ENCODE data around the gene POLDIP2.

The POLDIP2 gene, protein sequence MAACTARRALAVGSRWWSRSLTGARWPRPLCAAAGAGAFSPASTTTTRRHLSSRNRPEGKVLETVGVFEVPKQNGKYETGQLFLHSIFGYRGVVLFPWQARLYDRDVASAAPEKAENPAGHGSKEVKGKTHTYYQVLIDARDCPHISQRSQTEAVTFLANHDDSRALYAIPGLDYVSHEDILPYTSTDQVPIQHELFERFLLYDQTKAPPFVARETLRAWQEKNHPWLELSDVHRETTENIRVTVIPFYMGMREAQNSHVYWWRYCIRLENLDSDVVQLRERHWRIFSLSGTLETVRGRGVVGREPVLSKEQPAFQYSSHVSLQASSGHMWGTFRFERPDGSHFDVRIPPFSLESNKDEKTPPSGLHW
- total RNA-seq: 30.4 to 44.3 (median 33.5) reads per million in 3 donors

DNA sequence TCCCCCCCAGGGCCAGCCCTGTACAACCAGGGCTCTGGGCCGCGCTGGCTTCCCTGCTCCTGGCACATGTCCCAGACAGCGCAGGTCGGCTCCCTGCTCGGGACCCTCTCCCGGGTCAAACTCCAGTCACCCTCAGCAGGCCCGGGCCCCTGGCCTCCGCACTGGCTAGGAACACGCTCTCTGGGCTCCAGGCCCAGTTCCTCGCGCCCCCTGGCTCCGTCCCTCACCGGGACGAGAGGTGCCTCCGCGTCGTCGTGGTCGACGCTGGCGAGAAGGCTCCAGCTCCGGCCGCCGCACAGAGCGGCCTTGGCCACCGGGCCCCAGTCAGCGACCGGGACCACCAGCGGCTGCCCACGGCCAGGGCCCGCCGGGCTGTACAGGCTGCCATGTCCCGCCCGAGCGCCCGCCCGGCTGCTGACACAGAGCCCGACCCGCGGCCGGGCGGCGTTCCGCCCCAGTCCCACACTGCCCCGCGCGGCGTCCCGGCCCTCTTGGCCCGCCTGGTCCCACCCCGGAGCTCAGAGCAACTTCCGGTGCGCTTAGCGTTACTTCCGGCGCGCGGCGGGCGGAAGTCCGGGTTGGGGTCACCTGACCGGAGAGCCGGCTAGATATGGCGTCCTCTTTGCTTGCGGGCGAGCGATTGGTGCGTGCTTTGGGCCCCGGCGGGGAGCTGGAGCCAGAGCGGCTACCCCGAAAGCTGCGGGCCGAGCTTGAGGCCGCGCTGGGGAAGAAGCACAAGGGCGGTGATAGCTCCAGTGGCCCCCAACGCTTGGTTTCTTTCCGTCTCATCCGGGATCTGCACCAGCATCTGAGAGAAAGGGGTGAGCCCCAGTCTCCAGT, at the start of gene POLDIP2:
TSS of gene POLDIP2 (minus strand) at position 467 of the 840 bp plus-strand sequence. CDS start at position 388, 79 bp downstream.
- H3K9me3 ChIP-seq (ENCODE audit: control insufficient read depth, low read length): no peaks in the 10 kb centered on the region

DNA sequence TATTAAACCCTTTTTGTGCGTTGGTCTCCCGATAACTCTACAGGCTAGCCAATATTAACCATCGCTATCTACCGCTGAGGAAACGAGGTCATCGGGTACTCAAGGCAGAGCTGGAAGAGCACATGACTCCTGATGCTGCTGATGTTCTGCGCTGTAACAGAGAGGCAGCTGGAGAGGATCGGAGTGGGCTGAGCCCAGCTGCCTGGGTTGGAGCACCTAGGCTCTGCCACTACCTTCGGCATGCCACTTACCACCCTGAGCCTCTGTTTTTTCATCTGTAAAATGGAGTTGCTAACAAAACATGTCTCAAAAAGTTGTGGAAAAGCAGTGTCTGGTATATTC, 49.1 kb upstream of the POLDIP2 start:
- Histone ChIP-seq H3K4me1 (ENCODE audit: control insufficient read depth, insufficient read depth, low read length, poor library complexity, severe bottlenecking) (peaks cover 14% of the 10 kb centered on the region), H3K36me3 (ENCODE audit: control insufficient read depth, insufficient read depth, low read length) (no peaks in the 10 kb centered on the region), H3K9me3 (ENCODE audit: control insufficient read depth, low read length) (no peaks in the 10 kb centered on the region), H3K27me3 (replicated peaks; ENCODE audit: control insufficient read depth, insufficient read depth, low read length, poor library complexity, severe bottlenecking) (no peaks in the 10 kb centered on the region), H3K4me3 (ENCODE audit: insufficient read depth, low read depth, low read length, poor library complexity, severe bottlenecking) (peak overlapping the region; percentile 80), H3K27ac (ENCODE audit: insufficient read depth, low read length, poor library complexity, severe bottlenecking) (no peak overlapping the region)
- no peak for DNase-seq

More for the DNA sequence above, at the start of gene POLDIP2:
- H3K27ac ChIP-seq (ENCODE audit: insufficient read depth, low read length, poor library complexity, severe bottlenecking): peak within 1 kb of the TSS; percentile 77
- H3K4me3 ChIP-seq (ENCODE audit: insufficient read depth, low read depth, low read length, poor library complexity, severe bottlenecking): peak within 1 kb of the TSS; percentile 85
- no peaks in the 10 kb centered on the region for H3K27me3 ChIP-seq (replicated peaks; ENCODE audit: control insufficient read depth, insufficient read depth, low read length, poor library complexity, severe bottlenecking)
- H3K4me1 ChIP-seq (ENCODE audit: control insufficient read depth, insufficient read depth, low read length, poor library complexity, severe bottlenecking): peaks cover 11% of the 10 kb centered on the region
- H3K36me3 ChIP-seq (ENCODE audit: control insufficient read depth, insufficient read depth, low read length): peaks cover 44% of the 10 kb centered on the region
- peak; percentile 92 to 93 (median 93) for DNase-seq

DNA sequence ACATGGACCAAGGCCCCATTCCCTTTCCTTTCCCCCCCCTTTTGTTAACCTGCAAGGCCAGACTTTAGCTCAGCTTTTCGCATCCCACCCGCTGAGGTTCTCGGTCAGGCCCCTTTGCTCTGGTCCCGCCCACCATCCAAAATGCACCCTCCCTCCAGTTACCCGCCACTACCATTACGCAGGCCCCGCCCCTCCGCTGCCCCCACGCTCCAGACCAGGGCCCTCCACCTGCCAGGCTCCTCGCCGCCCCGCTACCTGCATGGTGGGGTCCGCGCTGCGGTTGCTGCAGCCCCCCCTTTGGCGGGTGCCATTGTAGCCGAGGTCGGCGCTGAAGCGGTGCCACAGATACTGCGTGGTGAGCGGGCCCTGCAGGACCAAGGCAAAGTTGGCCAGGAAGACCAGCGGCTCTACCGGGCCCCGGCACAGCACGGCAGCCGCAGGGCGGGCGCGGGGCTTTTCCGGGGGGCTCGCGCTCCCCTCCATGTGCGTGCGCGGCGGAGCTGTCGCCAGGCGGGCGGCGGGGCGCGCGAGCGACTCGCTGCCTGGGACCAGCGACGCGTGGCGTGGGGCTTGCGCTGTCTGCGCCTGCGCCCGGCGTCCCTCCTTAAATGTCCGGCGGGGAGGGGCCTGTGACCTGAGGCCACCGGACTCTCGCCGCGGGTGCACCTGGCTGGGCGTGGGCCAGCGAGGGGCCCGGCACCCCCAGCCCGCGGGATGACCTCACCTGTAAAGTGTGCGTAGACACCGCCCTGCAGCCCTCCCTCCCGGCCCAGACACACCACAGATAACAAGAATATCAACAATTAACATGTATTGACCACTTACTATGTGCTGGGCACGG, 48.5 kb upstream of the POLDIP2 start, which contains the start of gene SLC46A1:
TSS of gene SLC46A1 (minus strand) at position 581 of the 841 bp plus-strand sequence. CDS start at position 483, 98 bp downstream.
- no peaks in the 10 kb centered on the region for H3K9me3 ChIP-seq (ENCODE audit: control insufficient read depth, low read length)
- H3K4me3 ChIP-seq (ENCODE audit: insufficient read depth, low read depth, low read length, poor library complexity, severe bottlenecking): peak within 1 kb of the TSS; percentile 80
- no peaks in the 10 kb centered on the region for H3K27me3 ChIP-seq (replicated peaks; ENCODE audit: control insufficient read depth, insufficient read depth, low read length, poor library complexity, severe bottlenecking)
- H3K4me1 ChIP-seq (ENCODE audit: control insufficient read depth, insufficient read depth, low read length, poor library complexity, severe bottlenecking): peaks cover 14% of the 10 kb centered on the region
- no peaks in the 10 kb centered on the region for H3K36me3 ChIP-seq (ENCODE audit: control insufficient read depth, insufficient read depth, low read length)
- H3K27ac ChIP-seq (ENCODE audit: insufficient read depth, low read length, poor library complexity, severe bottlenecking): no peak within 1 kb of the TSS
- no peak for DNase-seq

DNA sequence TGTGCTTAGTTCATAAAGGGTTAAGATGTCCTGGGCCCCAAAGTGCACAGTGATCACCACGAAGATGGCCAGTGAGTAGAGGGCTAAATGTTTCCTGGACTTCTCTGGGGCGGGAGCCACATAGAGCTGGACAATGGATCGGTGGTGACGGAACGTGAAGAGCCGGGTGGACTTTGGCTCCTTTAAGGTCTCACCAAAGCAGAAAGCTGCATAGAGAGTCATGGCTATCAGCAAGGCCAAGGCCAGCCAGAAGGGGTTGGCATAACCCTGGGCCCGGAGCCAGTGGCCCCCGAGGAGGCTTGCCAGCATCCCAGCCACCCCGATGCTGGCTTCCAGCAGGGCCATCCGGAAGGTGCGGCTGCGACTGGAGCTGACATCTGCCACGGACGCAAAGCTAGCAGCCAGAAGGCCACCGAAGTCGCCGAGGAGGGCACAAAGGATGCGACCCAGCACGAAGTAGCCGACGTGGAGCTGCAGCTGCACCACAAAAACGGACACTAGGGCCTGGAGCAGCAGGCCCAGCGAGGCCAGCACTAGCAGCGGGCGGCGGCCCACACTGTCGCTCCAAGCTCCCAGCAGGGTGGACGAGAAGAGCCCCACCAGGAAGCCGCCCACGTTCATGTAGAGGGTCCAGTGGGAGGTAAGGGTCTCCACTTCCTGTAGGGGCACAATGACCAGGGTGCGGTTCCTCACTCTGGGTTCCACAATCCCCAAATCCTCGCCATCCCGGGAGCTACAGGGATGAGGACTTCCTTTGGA, 47.7 kb upstream of the POLDIP2 start:
- Histone ChIP-seq H3K36me3 (ENCODE audit: control insufficient read depth, insufficient read depth, low read length) (no peaks in the 10 kb centered on the region), H3K4me1 (ENCODE audit: control insufficient read depth, insufficient read depth, low read length, poor library complexity, severe bottlenecking) (peaks cover 14% of the 10 kb centered on the region), H3K27ac (ENCODE audit: insufficient read depth, low read length, poor library complexity, severe bottlenecking) (no peak overlapping the region)

DNA sequence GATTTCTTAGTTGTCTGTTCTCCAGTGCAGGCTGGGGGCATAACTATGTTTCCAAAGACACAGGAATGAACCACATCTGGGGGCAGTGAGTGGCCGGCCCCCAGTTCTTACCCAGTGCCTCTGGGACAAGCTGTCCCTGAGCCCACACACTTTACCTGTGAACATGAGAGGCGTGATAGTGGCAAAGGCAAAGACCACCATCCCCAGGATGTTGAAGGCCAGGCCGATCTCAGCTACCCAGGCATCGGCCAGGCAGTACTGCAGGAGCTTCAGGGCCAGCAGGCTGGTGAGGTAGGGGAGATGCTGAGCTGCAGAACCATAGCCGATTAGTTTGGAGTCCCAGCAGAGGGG, 47.1 kb upstream of the POLDIP2 start:
- H3K9me3 ChIP-seq (ENCODE audit: control insufficient read depth, low read length): no peaks in the 10 kb centered on the region
- H3K4me3 ChIP-seq (ENCODE audit: insufficient read depth, low read depth, low read length, poor library complexity, severe bottlenecking): no peak overlapping the region
- H3K36me3 ChIP-seq (ENCODE audit: control insufficient read depth, insufficient read depth, low read length): no peaks in the 10 kb centered on the region
- no peaks in the 10 kb centered on the region for H3K27me3 ChIP-seq (replicated peaks; ENCODE audit: control insufficient read depth, insufficient read depth, low read length, poor library complexity, severe bottlenecking)
- H3K4me1 ChIP-seq (ENCODE audit: control insufficient read depth, insufficient read depth, low read length, poor library complexity, severe bottlenecking): peaks cover 14% of the 10 kb centered on the region
- no peak overlapping the region for H3K27ac ChIP-seq (ENCODE audit: insufficient read depth, low read length, poor library complexity, severe bottlenecking)
- no peak for DNase-seq

More for the DNA sequence above, 47.7 kb upstream of the POLDIP2 start:
- DNase-seq: no peak
- H3K9me3 ChIP-seq (ENCODE audit: control insufficient read depth, low read length): no peaks in the 10 kb centered on the region
- no peaks in the 10 kb centered on the region for H3K27me3 ChIP-seq (replicated peaks; ENCODE audit: control insufficient read depth, insufficient read depth, low read length, poor library complexity, severe bottlenecking)
- peak overlapping the region; percentile 80 for H3K4me3 ChIP-seq (ENCODE audit: insufficient read depth, low read depth, low read length, poor library complexity, severe bottlenecking)

DNA sequence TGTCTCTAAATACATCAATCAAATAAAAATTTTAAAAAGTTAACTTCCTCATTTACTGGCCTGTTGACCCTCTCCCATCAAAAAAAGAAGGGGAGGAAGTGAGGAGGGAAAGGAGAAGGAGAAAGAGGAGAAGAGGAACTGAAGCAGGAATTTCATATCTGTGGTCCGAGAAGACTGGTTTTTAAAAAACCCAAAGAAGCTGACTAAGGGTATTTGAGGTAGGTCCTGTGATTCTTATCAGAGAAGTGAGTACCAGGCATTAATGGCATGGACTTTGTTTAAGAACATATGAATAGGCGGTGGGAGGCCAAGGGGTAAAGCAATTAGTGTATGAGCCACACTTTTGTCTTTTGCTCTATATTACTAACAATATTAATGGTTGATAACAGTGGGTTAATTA, 46.7 kb upstream of the POLDIP2 start:
- H3K27me3 ChIP-seq (replicated peaks; ENCODE audit: control insufficient read depth, insufficient read depth, low read length, poor library complexity, severe bottlenecking): no peaks in the 10 kb centered on the region
- H3K36me3 ChIP-seq (ENCODE audit: control insufficient read depth, insufficient read depth, low read length): no peaks in the 10 kb centered on the region
- no peak overlapping the region for H3K27ac ChIP-seq (ENCODE audit: insufficient read depth, low read length, poor library complexity, severe bottlenecking)
- no peak overlapping the region for H3K4me3 ChIP-seq (ENCODE audit: insufficient read depth, low read depth, low read length, poor library complexity, severe bottlenecking)
- DNase-seq: no peak
- peaks cover 14% of the 10 kb centered on the region for H3K4me1 ChIP-seq (ENCODE audit: control insufficient read depth, insufficient read depth, low read length, poor library complexity, severe bottlenecking)
- no peaks in the 10 kb centered on the region for H3K9me3 ChIP-seq (ENCODE audit: control insufficient read depth, low read length)

DNA sequence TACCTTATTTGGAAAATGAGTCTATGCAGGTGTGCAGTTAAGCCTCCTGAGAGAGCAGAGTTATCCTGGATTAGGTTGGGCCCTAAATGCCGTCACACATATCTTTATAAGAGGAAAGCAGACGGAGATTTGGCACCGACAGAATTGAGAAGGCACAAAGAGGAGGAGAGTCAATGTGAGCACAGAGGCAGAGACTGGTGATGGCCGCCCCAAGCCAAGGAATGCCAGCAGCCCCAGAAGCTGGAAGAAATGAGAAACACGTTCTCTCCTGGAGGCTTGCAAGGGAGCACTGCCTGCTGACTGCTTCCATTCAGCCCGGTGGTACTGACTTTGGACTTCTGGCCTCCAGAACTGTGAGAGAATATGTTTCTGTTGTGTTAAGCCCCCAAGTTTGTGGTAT, 45.5 kb upstream of the POLDIP2 start:
- no peak for DNase-seq
- H3K36me3 ChIP-seq (ENCODE audit: control insufficient read depth, insufficient read depth, low read length): no peaks in the 10 kb centered on the region
- peaks cover 14% of the 10 kb centered on the region for H3K4me1 ChIP-seq (ENCODE audit: control insufficient read depth, insufficient read depth, low read length, poor library complexity, severe bottlenecking)
- H3K4me3 ChIP-seq (ENCODE audit: insufficient read depth, low read depth, low read length, poor library complexity, severe bottlenecking): no peak overlapping the region
- H3K9me3 ChIP-seq (ENCODE audit: control insufficient read depth, low read length): no peaks in the 10 kb centered on the region
- no peaks in the 10 kb centered on the region for H3K27me3 ChIP-seq (replicated peaks; ENCODE audit: control insufficient read depth, insufficient read depth, low read length, poor library complexity, severe bottlenecking)
- H3K27ac ChIP-seq (ENCODE audit: insufficient read depth, low read length, poor library complexity, severe bottlenecking): no peak overlapping the region

DNA sequence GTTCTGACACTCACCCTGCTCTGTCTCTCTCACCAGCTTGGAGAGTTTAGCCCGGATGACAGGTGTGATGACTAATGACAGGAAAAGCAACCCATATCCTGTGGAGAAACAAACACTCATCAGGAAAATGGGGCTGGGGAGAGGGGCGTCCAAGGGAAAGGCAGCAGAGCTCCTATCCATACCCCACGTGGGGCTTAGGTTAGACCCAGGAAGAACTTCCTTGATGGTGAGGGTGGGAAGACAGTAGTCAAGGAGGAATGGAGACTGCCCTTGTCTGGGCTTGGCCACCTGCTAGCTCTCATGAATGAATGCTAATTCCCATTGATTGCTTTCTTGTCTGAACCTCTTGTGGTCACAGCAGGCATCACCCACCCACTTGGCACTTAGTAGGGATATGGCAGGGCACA, 44.9 kb upstream of the POLDIP2 start:
- Histone ChIP-seq H3K27ac (ENCODE audit: insufficient read depth, low read length, poor library complexity, severe bottlenecking) (no peak overlapping the region), H3K4me3 (ENCODE audit: insufficient read depth, low read depth, low read length, poor library complexity, severe bottlenecking) (no peak overlapping the region), H3K36me3 (ENCODE audit: control insufficient read depth, insufficient read depth, low read length) (no peaks in the 10 kb centered on the region), H3K27me3 (replicated peaks; ENCODE audit: control insufficient read depth, insufficient read depth, low read length, poor library complexity, severe bottlenecking) (no peaks in the 10 kb centered on the region), H3K9me3 (ENCODE audit: control insufficient read depth, low read length) (no peaks in the 10 kb centered on the region), H3K4me1 (ENCODE audit: control insufficient read depth, insufficient read depth, low read length, poor library complexity, severe bottlenecking) (peaks cover 14% of the 10 kb centered on the region)
- DNase-seq: no peak

DNA sequence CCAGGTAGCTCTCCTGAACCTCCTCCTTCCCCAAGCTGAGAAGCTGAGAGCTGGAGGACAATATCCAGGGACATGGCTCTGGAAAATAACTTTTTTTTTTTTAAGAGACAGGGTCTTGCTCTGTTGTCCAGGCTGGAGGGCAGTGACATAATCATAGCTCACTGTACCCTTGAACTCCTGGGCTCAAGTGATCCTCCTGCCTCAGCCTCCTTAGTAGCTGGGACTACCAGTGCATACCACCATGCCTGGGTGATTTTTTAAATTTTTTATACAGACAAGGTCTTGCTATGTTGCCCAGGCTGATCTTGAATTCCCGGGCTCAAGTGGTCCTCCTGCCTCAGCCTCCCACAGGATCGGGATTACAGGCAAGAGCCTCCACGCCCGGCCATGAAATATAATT, 42.5 kb upstream of the POLDIP2 start:
- H3K4me3 ChIP-seq (ENCODE audit: insufficient read depth, low read depth, low read length, poor library complexity, severe bottlenecking): no peak overlapping the region
- H3K36me3 ChIP-seq (ENCODE audit: control insufficient read depth, insufficient read depth, low read length): peaks cover 15% of the 10 kb centered on the region
- H3K9me3 ChIP-seq (ENCODE audit: control insufficient read depth, low read length): no peaks in the 10 kb centered on the region
- no peaks in the 10 kb centered on the region for H3K4me1 ChIP-seq (ENCODE audit: control insufficient read depth, insufficient read depth, low read length, poor library complexity, severe bottlenecking)
- no peak for DNase-seq
- no peak overlapping the region for H3K27ac ChIP-seq (ENCODE audit: insufficient read depth, low read length, poor library complexity, severe bottlenecking)
- H3K27me3 ChIP-seq (replicated peaks; ENCODE audit: control insufficient read depth, insufficient read depth, low read length, poor library complexity, severe bottlenecking): no peaks in the 10 kb centered on the region

Measured in effector memory CD4-positive, alpha-beta T cell (primary cell).